H7 (cell line): Measurements from ENCODE around the gene USP17L10. TPM values are rescaled to one million over a fixed set of nuclear protein-coding genes. Genes with fewer than 3 reads are reported as not detected.
"Not testable (repeated sequence)": the region's sequence is repeated elsewhere in the genome, so short reads cannot be mapped to it uniquely, and the experiment has no call there.

Experiments used
- DNase-seq: peaks from one replicate; pipeline ENCODE4 v3.0.0; 2012
- H3K27me3 ChIP-seq: 2 replicates; pipeline ENCODE4 v1.6.0; 2011; ENCODE audit warnings: mild to moderate bottlenecking, low read length; ENCODE audit not compliant: control insufficient read depth, insufficient read depth
- H3K36me3 ChIP-seq: replicated peaks from 2 replicates; pipeline ENCODE4 v1.5.1; 2011; ENCODE audit warnings: low read length; ENCODE audit not compliant: control insufficient read depth, insufficient read depth
- H3K4me3 ChIP-seq: 2 replicates; pipeline ENCODE4 v1.5.1; 2011; ENCODE audit warnings: low read depth, mild to moderate bottlenecking, control low read depth, low read length, moderate library complexity; ENCODE audit not compliant: insufficient read depth
- total RNA-seq: library from RNA; depleted of rRNA; stranded (reverse); fragments of >200 nt; shearing (Covaris generic); gene quantifications from 2 replicates; pipeline ENCODE4 v1.2.3, GENCODE V29; 2014; rRNA removed

The USP17L10 gene
- total RNA-seq, 1 experiment from 2014 or later: not detected

DNA sequence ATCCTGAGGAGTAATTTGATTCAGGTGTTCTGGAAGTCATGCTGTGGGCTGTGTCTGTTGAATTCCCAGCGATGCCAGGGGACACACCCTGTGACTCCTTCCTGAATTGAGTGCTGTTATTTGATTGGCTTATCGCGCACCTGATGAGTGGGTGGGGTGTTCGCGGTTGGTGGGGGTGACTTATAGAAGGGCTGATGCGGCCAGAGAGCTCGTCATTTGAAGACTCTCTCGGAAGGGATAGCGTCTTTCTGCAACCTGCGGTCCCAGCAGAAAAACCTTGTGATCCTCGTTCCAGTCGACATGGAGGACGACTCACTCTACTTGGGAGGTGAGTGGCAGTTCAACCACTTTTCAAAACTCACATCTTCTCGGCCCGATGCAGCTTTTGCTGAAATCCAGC is 47.4 kb downstream of the USP17L10 start, which contains the start of gene USP17L20:
Gene USP17L20, plus strand, starts transcription at position 301 of the 400 bp plus-strand sequence. Its CDS starts 0 bp downstream, at position 301.
- H3K36me3 ChIP-seq: not testable (repeated sequence)

More for the DNA sequence above, 47.4 kb downstream of the USP17L10 start, which contains the start of gene USP17L20:
- not testable (repeated sequence) for H3K4me3 ChIP-seq, H3K27me3 ChIP-seq, DNase-seq

Other genes with a start within 250 kb of the USP17L10 start
- gene FAM90A26, start 40.2 kb upstream of the USP17L10 start, total RNA-seq: not detected in 2 replicates
- not detected in 2 replicates for gene USP17L11, start 4.7 kb downstream of the USP17L10 start, total RNA-seq
- gene USP17L12, start 9.5 kb downstream of the USP17L10 start, total RNA-seq: not detected in 2 replicates
- not detected in 2 replicates for gene USP17L13, start 14.2 kb downstream of the USP17L10 start, total RNA-seq
- not detected in 2 replicates for gene USP17L15, start 23.7 kb downstream of the USP17L10 start, total RNA-seq
- gene USP17L17, start 33.2 kb downstream of the USP17L10 start, total RNA-seq: not detected in 2 replicates
- gene USP17L18, start 38.0 kb downstream of the USP17L10 start, total RNA-seq: not detected in 2 replicates
- gene USP17L19, start 42.7 kb downstream of the USP17L10 start, total RNA-seq: not detected in 2 replicates
- not detected in 2 replicates for gene USP17L20, start 47.5 kb downstream of the USP17L10 start, total RNA-seq
- gene USP17L21, start 52.2 kb downstream of the USP17L10 start, total RNA-seq: not detected in 2 replicates
- not detected in 2 replicates for gene USP17L22, start 57.0 kb downstream of the USP17L10 start, total RNA-seq
- gene USP17L24, start 114.5 kb downstream of the USP17L10 start, total RNA-seq: not detected in 2 replicates
- not detected in 2 replicates for gene USP17L25, start 119.3 kb downstream of the USP17L10 start, total RNA-seq
- not detected in 2 replicates for gene USP17L26, start 124.0 kb downstream of the USP17L10 start, total RNA-seq
- not detected in 2 replicates for gene USP17L5, start 128.7 kb downstream of the USP17L10 start, total RNA-seq
- gene USP17L27, start 133.5 kb downstream of the USP17L10 start, total RNA-seq: not detected in 2 replicates
- gene USP17L28, start 138.2 kb downstream of the USP17L10 start, total RNA-seq: not detected in 2 replicates
- not detected in 2 replicates for gene USP17L29, start 143.0 kb downstream of the USP17L10 start, total RNA-seq
- not detected in 2 replicates for gene USP17L30, start 152.5 kb downstream of the USP17L10 start, total RNA-seq
- not detected in 2 replicates for gene DEFB131A, start 233.8 kb downstream of the USP17L10 start, total RNA-seq